Measurements from ENCODE around the gene AKR1C8.

The AKR1C8 gene

GRCh38 chr10:5107860-5108526 lies 77.0 kb downstream of the AKR1C8 start:
- no peak for DNase-seq

GRCh38 chr10:5106553-5106952 lies 78.4 kb downstream of the AKR1C8 start:
- no peak for DNase-seq

GRCh38 chr10:5105626-5106025 lies 79.3 kb downstream of the AKR1C8 start:
- DNase-seq = no peak
